SK-N-SH treated with all-trans-retinoic acid at 6 μM for 48 hours (cell line): ENCODE results near the gene CLCN1.

Source experiments
- BACH2 ChIP-seq: fragments of 250-450 bp; sonication (Bioruptor Pico); IDR thresholded peaks from 2 replicates; pipeline ENCODE4 v1.9.0; 2021; ENCODE audit warnings: mild to moderate bottlenecking, borderline replicate concordance
- GLIS3 ChIP-seq: fragments of 250-450 bp; sonication (Bioruptor Pico); IDR thresholded peaks from 2 replicates; pipeline ENCODE4 v1.5.0; 2020; ENCODE audit warnings: mild to moderate bottlenecking, moderate library complexity
- ISL1 ChIP-seq: fragments of 250-450 bp; sonication (Bioruptor Pico); IDR thresholded peaks from 2 replicates; pipeline ENCODE4 v2.1.2; 2022; ENCODE audit warnings: mild to moderate bottlenecking, moderate library complexity
- RARB ChIP-seq: fragments of 250-450 bp; sonication (Bioruptor Pico); IDR thresholded peaks from 2 replicates; pipeline ENCODE4 v1.8.0; 2021; ENCODE audit warnings: mild to moderate bottlenecking, moderate library complexity
- TOX ChIP-seq: fragments of 250-450 bp; sonication (Bioruptor Pico); IDR thresholded peaks from 2 replicates; pipeline ENCODE4 v1.8.0; 2021; ENCODE audit warnings: mild to moderate bottlenecking, moderate library complexity, borderline replicate concordance
- ZFP3 ChIP-seq: fragments of 250-450 bp; sonication (Bioruptor Pico); IDR thresholded peaks from 2 replicates; pipeline ENCODE4 v1.5.0; 2020; ENCODE audit warnings: mild to moderate bottlenecking, moderate library complexity
- TF ChIP-seq, protein P1 (sequence below): fragments of 250-450 bp; sonication (Bioruptor Pico); IDR thresholded peaks from 2 replicates; pipeline ENCODE4 v1.8.0; 2020; ENCODE audit warnings: mild to moderate bottlenecking, moderate library complexity, borderline replicate concordance
- TF ChIP-seq, protein P2 (sequence below): fragments of 250-450 bp; sonication (Bioruptor Pico); IDR thresholded peaks from 2 replicates; pipeline ENCODE4 v1.5.1; 2020; ENCODE audit warnings: low read depth, mild to moderate bottlenecking, moderate library complexity
- TF ChIP-seq, protein P3 (sequence below): fragments of 250-450 bp; sonication (Bioruptor Pico); IDR thresholded peaks from 2 replicates; pipeline ENCODE4 v1.5.0; 2020; ENCODE audit warnings: mild to moderate bottlenecking, moderate library complexity

DNA sequence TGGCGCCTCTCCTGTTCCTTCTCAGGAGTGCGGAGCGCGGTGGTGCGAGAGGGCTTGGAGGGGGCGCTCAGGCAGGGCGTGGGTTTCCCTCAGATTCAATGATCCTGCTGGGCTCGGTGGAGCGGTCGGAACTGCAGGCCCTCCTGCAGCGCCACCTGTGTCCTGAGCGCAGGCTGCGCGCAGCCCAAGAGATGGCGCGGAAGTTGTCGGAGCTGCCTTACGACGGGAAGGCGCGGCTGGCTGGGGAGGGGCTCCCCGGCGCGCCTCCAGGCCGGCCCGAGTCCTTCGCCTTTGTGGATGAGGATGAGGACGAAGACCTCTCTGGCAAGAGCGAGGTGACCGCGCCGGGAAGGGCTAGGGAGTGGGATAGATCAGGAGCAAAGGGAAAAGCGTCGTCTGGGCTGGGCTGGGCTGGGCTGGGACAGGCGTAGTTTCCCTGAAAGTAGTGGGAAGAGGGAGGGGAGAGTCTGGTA lies 29.6 kb downstream of the CLCN1 start:
- TF ChIP-seq GLIS3 (CRISPR knock-in tag) (no peak), BACH2 (CRISPR knock-in tag) (no peak), ZFP3 (no peak), ISL1 (CRISPR knock-in tag) (no peak), RARB (CRISPR knock-in tag) (0 out of 2 replicates have a peak, but pooled peaks have one; percentile 27), TOX (CRISPR knock-in tag) (no peak)
- TF ChIP-seq, protein P1, sequence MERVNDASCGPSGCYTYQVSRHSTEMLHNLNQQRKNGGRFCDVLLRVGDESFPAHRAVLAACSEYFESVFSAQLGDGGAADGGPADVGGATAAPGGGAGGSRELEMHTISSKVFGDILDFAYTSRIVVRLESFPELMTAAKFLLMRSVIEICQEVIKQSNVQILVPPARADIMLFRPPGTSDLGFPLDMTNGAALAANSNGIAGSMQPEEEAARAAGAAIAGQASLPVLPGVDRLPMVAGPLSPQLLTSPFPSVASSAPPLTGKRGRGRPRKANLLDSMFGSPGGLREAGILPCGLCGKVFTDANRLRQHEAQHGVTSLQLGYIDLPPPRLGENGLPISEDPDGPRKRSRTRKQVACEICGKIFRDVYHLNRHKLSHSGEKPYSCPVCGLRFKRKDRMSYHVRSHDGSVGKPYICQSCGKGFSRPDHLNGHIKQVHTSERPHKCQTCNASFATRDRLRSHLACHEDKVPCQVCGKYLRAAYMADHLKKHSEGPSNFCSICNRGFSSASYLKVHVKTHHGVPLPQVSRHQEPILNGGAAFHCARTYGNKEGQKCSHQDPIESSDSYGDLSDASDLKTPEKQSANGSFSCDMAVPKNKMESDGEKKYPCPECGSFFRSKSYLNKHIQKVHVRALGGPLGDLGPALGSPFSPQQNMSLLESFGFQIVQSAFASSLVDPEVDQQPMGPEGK (CRISPR knock-in tag): no peak
- TF ChIP-seq, protein P2, sequence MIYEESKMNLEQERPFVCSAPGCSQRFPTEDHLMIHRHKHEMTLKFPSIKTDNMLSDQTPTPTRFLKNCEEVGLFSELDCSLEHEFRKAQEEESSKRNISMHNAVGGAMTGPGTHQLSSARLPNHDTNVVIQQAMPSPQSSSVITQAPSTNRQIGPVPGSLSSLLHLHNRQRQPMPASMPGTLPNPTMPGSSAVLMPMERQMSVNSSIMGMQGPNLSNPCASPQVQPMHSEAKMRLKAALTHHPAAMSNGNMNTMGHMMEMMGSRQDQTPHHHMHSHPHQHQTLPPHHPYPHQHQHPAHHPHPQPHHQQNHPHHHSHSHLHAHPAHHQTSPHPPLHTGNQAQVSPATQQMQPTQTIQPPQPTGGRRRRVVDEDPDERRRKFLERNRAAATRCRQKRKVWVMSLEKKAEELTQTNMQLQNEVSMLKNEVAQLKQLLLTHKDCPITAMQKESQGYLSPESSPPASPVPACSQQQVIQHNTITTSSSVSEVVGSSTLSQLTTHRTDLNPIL (CRISPR knock-in tag): no peak
- TF ChIP-seq, protein P3, sequence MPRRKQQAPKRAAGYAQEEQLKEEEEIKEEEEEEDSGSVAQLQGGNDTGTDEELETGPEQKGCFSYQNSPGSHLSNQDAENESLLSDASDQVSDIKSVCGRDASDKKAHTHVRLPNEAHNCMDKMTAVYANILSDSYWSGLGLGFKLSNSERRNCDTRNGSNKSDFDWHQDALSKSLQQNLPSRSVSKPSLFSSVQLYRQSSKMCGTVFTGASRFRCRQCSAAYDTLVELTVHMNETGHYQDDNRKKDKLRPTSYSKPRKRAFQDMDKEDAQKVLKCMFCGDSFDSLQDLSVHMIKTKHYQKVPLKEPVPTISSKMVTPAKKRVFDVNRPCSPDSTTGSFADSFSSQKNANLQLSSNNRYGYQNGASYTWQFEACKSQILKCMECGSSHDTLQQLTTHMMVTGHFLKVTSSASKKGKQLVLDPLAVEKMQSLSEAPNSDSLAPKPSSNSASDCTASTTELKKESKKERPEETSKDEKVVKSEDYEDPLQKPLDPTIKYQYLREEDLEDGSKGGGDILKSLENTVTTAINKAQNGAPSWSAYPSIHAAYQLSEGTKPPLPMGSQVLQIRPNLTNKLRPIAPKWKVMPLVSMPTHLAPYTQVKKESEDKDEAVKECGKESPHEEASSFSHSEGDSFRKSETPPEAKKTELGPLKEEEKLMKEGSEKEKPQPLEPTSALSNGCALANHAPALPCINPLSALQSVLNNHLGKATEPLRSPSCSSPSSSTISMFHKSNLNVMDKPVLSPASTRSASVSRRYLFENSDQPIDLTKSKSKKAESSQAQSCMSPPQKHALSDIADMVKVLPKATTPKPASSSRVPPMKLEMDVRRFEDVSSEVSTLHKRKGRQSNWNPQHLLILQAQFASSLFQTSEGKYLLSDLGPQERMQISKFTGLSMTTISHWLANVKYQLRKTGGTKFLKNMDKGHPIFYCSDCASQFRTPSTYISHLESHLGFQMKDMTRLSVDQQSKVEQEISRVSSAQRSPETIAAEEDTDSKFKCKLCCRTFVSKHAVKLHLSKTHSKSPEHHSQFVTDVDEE: no peak
